ENCODE results near the gene SLU7.

DNA sequence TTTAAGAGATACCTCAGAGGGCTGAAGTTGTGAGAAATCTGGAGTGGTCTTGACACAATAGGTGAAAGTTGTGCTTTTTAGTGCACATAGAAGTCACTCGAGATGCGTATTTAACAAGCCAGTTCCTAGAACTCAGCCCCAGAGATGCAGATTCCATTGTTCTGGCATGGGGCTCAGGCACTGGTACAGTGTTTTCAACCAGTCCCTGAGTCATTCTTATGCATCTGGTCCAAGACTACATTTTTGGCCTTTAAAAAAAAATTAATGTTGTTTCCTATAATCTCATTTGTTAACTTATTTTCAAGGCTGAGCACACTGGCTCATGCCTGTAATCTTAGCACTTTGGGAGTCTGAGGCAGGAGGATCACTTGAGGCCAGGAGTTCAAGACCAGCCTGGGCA is 32.4 kb upstream of the SLU7 start:
- TF ChIP-seq, protein P1, sequence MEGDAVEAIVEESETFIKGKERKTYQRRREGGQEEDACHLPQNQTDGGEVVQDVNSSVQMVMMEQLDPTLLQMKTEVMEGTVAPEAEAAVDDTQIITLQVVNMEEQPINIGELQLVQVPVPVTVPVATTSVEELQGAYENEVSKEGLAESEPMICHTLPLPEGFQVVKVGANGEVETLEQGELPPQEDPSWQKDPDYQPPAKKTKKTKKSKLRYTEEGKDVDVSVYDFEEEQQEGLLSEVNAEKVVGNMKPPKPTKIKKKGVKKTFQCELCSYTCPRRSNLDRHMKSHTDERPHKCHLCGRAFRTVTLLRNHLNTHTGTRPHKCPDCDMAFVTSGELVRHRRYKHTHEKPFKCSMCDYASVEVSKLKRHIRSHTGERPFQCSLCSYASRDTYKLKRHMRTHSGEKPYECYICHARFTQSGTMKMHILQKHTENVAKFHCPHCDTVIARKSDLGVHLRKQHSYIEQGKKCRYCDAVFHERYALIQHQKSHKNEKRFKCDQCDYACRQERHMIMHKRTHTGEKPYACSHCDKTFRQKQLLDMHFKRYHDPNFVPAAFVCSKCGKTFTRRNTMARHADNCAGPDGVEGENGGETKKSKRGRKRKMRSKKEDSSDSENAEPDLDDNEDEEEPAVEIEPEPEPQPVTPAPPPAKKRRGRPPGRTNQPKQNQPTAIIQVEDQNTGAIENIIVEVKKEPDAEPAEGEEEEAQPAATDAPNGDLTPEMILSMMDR (IDR thresholded peaks at IDR 0.05; ENCODE audit: low read depth, low read length): no peak
- no peak for TF ChIP-seq EZH2phosphoT487 (IDR thresholded peaks at IDR 0.05; ENCODE audit: low read depth)
